ENCODE data around the gene TRDN.

The TRDN gene

GRCh38 chr6:123171341-123172115 is 465.2 kb downstream of the TRDN start:
- DNase-seq (ENCODE audit: insufficient read length, low spot score) (no peak), FAIRE-seq (no peak)
- no peak for TF ChIP-seq POLR2A (IDR thresholded peaks at IDR 0.05; ENCODE audit: low read depth, low read length)

GRCh38 chr6:123169774-123170095 is 467.0 kb downstream of the TRDN start:
- TF ChIP-seq POLR2A (IDR thresholded peaks at IDR 0.05; ENCODE audit: low read depth, low read length): no peak
- FAIRE-seq (no peak), DNase-seq (ENCODE audit: insufficient read length, low spot score) (no peak)

- no peak for TF ChIP-seq POLR2A (IDR thresholded peaks at IDR 0.05; ENCODE audit: low read depth, low read length)
- DNase-seq (ENCODE audit: insufficient read length, low spot score) (no peak), FAIRE-seq (no peak)
Measured at GRCh38 chr6:123168892-123169773, 467.6 kb downstream of the TRDN start.

- no peak for DNase-seq (ENCODE audit: insufficient read length, low spot score)
- TF ChIP-seq POLR2A (IDR thresholded peaks at IDR 0.05; ENCODE audit: low read depth, low read length): no peak
- FAIRE-seq: no peak
Measured at GRCh38 chr6:123168466-123168865, 468.3 kb downstream of the TRDN start.

Measured in H54 (cell line).